ENCODE results near the gene TTLL11.

Gene TTLL11

DNA sequence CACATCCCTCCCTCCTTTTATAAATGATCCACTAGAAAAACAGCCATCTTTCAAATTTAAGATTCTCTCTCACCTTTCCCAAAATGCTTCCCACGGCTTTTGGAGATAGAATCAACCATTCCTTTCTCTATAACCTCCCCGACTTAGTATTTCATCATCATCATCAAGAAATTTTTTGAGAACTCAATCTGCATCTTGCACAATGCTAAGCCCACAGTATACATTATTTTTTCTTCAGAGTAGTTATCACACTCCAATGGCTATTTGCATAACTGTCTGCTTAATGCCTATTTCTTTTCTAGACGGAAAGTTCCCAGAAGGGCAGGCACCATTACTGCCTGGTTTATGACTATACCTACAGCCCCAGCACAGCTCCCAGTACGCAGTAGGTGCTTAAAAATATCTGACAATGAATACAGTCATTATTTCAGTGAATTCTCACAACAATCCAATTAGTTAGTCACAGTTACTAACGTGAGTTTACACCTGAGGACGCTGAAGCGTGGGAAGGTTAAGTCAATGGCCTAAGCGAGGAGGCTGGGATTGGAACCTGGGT is 212.7 kb downstream of the TTLL11 start:
- no peak overlapping the region for H3K27ac ChIP-seq
- TF ChIP-seq ZFX (IDR thresholded peaks at IDR 0.05; ENCODE audit: borderline replicate concordance), result no peak
- TF ChIP-seq, protein P1, sequence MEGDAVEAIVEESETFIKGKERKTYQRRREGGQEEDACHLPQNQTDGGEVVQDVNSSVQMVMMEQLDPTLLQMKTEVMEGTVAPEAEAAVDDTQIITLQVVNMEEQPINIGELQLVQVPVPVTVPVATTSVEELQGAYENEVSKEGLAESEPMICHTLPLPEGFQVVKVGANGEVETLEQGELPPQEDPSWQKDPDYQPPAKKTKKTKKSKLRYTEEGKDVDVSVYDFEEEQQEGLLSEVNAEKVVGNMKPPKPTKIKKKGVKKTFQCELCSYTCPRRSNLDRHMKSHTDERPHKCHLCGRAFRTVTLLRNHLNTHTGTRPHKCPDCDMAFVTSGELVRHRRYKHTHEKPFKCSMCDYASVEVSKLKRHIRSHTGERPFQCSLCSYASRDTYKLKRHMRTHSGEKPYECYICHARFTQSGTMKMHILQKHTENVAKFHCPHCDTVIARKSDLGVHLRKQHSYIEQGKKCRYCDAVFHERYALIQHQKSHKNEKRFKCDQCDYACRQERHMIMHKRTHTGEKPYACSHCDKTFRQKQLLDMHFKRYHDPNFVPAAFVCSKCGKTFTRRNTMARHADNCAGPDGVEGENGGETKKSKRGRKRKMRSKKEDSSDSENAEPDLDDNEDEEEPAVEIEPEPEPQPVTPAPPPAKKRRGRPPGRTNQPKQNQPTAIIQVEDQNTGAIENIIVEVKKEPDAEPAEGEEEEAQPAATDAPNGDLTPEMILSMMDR (IDR thresholded peaks at IDR 0.05), result no peak

DNA sequence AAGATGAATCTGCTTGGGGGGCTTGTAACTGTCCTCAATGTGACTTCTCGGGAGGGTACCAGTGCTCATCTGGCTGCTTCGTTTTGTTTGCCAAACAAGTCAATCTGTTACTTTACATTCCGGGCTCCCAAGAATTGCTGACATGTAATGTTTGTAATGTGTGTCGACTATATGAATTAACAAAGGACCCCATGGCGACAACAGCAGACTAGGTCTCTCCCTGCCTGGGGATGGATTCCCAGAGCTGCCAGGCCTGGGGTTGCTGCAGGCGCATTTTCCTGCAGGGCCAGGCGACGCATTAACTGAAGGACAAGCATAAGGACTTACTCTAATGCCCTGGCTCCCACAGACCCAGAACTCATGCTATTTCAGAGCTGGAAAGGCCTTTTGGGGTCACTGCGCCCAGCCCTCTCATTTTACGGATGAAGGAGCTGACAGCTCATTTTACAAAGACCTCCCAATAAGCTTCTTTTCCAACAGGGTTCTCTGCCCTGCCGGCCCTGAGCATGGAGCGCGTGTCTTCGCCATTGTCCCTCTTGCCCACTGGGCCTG is 214.8 kb downstream of the TTLL11 start:
- H3K27ac ChIP-seq, result no peak overlapping the region
- TF ChIP-seq, protein P1 (IDR thresholded peaks at IDR 0.05), result no peak
- no peak for TF ChIP-seq ZFX (IDR thresholded peaks at IDR 0.05; ENCODE audit: borderline replicate concordance)

DNA sequence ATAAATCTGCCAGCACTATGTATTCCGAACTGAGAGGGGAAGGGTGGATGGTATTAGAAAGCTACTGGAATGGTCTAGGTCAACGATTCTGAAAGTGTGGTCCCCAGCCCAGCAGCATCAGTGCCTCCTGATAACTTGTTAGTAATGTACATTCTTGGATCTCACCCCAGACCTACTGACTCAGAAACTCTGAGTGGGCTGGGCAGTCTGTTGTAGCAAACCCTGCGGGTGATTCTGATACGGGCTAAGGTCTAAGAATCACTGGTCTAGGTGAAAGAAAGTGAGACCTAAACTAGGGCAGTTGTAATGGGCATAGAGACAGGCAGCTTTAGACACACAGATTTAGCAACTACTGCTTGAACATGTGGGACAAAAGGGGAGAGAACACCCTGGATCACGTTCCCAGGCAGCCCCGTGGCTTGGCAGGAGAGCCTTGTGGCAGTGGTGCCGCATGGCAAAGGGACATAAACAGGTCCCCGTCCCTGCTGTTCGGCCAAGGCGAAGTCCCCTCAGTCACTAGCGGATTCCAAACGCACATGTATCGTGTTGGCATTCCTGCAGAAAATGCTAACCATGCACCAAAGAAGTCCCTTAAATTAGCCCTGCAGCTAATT is 216.3 kb downstream of the TTLL11 start:
- no peak overlapping the region for H3K27ac ChIP-seq
- no peak for TF ChIP-seq ZFX (IDR thresholded peaks at IDR 0.05; ENCODE audit: borderline replicate concordance)
- TF ChIP-seq, protein P1 (IDR thresholded peaks at IDR 0.05), result no peak

DNA sequence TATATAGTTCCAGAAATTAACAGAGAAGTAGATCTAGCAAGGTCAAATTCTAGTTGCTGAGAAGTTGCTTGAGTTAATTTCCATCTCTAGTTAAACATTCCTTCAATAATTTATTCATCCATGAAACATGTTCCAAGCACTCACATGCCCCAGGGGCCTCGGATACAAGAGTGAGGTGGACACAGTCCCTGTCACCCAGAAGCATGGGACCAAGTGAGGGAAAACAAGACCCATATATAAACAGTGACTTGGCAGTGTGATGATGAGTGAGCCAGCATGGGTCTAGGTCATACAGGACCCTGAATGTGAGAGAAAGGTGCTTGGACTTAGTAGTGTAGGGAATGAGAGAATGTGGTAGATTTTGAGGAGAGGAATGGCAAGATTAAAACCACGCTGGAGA is 216.9 kb downstream of the TTLL11 start:
- TF ChIP-seq ZFX (IDR thresholded peaks at IDR 0.05; ENCODE audit: borderline replicate concordance), result no peak
- TF ChIP-seq, protein P1 (IDR thresholded peaks at IDR 0.05), result no peak
- no peak overlapping the region for H3K27ac ChIP-seq

DNA sequence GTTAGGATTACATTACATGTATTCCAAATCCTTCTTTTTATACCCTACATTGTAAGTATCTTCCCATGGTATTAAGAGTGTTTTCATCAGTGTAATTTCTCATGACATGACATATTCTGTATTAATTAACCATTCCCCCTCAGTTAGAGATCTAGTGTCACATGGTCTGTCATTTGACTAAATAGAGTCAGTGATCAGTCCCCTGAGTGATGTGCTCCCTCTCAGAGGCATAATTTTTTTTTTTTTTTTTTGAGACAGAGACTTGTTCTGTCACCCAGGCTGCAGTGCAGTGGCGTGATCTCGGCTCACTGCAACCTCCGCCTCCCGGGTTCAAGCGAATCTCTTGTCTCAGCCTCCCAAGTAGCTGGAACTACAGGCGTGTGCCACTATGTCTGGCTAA is 218.6 kb downstream of the TTLL11 start:
- no peak overlapping the region for H3K27ac ChIP-seq
- TF ChIP-seq ZFX (IDR thresholded peaks at IDR 0.05; ENCODE audit: borderline replicate concordance), result no peak

DNA sequence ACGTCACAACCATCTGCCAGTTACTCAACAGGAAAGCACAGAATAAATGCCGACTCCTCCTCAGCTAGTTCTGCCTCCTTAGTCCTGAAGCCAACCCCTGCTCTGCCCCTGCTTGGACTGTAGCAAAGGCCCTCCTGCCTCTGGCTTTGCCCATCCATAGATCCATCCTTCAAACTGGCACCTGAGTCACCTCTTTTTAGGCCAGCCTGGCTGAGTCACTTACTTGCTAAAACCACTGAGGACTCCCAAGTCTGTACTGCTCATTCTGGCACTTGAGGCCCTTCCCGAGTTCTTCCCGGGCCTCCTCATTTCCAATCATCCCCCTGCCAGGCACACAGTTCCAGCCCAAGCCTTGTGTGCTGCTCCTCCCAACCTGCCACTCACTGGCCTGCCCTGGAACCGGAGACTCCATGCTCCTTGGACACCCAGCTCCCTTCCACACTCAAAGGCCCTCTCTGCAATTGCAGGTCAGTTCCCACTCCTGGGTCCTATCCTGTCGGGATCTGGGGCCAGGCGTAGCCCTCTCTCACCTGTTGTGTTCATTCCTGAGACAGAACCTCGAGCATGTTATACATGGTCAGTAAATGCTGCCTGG is 221.6 kb downstream of the TTLL11 start:
- no peak overlapping the region for H3K27ac ChIP-seq
- TF ChIP-seq, protein P1 (IDR thresholded peaks at IDR 0.05), result no peak
- no peak for TF ChIP-seq ZFX (IDR thresholded peaks at IDR 0.05; ENCODE audit: borderline replicate concordance)

DNA sequence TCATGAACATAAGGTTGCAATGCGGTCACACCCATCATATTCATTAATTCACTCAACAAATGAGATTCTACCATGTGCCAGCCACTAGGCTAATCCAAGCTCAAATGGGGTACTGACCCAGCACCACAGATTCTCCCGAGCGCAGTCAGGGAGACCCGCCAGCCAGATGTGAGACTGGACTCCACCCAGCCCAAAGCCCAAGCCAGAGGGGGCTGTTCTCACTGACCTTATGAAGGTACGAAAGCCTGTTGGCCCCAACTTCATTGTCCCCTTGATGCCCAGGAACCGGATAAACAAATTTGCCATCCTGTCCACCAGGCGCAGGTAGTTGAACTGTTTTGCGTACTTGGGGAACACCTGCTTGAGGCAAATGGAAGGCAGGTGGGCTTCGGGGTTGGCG is 222.8 kb downstream of the TTLL11 start:
- TF ChIP-seq, protein P1 (IDR thresholded peaks at IDR 0.05), result no peak
- no peak for TF ChIP-seq ZFX (IDR thresholded peaks at IDR 0.05; ENCODE audit: borderline replicate concordance)

More for the DNA sequence above, 222.8 kb downstream of the TTLL11 start:
- no peak overlapping the region for H3K27ac ChIP-seq

Data from 22Rv1 (cell line).